Progenitor cell of endocrine pancreas (in vitro differentiated cells): ENCODE measurements around the gene TXN. TPM values are rescaled to one million over a fixed set of nuclear protein-coding genes. Genes with fewer than 3 reads are reported as not detected.

Source experiments
- DNase-seq: peaks from one replicate; pipeline ENCODE4 v3.0.0; 2021; ENCODE audit warnings: low spot score; ENCODE audit not compliant: unreplicated experiment
- H3K27ac Mint-ChIP-seq: 2 replicates; pipeline ENCODE4 v1.8.0; 2021; ENCODE audit warnings: mild to moderate bottlenecking, moderate library complexity, mixed read lengths
- H3K27me3 Mint-ChIP-seq: 2 replicates; pipeline ENCODE4 v1.8.0; 2021; ENCODE audit warnings: mixed read lengths
- H3K36me3 Mint-ChIP-seq: 2 replicates; pipeline ENCODE4 v1.8.0; 2022; ENCODE audit warnings: mixed read lengths; ENCODE audit not compliant: insufficient read depth
- H3K4me1 Mint-ChIP-seq: 2 replicates; pipeline ENCODE4 v1.8.0; 2021; ENCODE audit warnings: low read depth, mixed read lengths
- H3K4me3 Mint-ChIP-seq: 2 replicates; pipeline ENCODE4 v1.8.0; 2021; ENCODE audit warnings: low read depth, mild to moderate bottlenecking, moderate library complexity, mixed read lengths
- H3K9me3 Mint-ChIP-seq: 2 replicates; pipeline ENCODE4 v1.8.0; 2021; ENCODE audit warnings: low read depth, mixed read lengths
- CTCF ChIP-seq: fragments of 200-600 bp; sonication (generic); IDR thresholded peaks from one replicate; pipeline ENCODE4 v1.5.0; 2021; ENCODE audit warnings: antibody characterized with exemption, mild to moderate bottlenecking; ENCODE audit not compliant: unreplicated experiment
- total RNA-seq: library from RNA; stranded (reverse); gene quantifications from 2 replicates; pipeline ENCODE4 v1.2.1, GENCODE V29; 2021

The TXN gene
- total RNA-seq, 1 donor from 2014 or later, result 130 TPM

GRCh38 chr9:110224583-110224982 is 31.7 kb downstream of the TXN start:
- H3K36me3 Mint-ChIP-seq, result no peaks in the 10 kb centered on the region
- H3K4me1 Mint-ChIP-seq, result peaks cover 8% of the 10 kb centered on the region
- H3K9me3 Mint-ChIP-seq, result no peaks in the 10 kb centered on the region
- no peak for TF ChIP-seq CTCF
- no peak overlapping the region for H3K4me3 Mint-ChIP-seq
- H3K27me3 Mint-ChIP-seq, result peaks cover 3% of the 10 kb centered on the region
- no peak for DNase-seq
- no peak overlapping the region for H3K27ac Mint-ChIP-seq

GRCh38 chr9:110220809-110221208 is 35.5 kb downstream of the TXN start:
- TF ChIP-seq CTCF, result no peak
- Mint-ChIP-seq H3K4me1 (peaks cover 8% of the 10 kb centered on the region), H3K4me3 (no peak overlapping the region), H3K9me3 (no peaks in the 10 kb centered on the region), H3K27me3 (peaks cover 3% of the 10 kb centered on the region), H3K27ac (no peak overlapping the region), H3K36me3 (no peaks in the 10 kb centered on the region)
- no peak for DNase-seq

- Mint-ChIP-seq H3K4me1 (peaks cover 14% of the 10 kb centered on the region), H3K27ac (no peak overlapping the region), H3K36me3 (no peaks in the 10 kb centered on the region), H3K9me3 (no peaks in the 10 kb centered on the region), H3K27me3 (peaks cover 10% of the 10 kb centered on the region), H3K4me3 (no peak overlapping the region)
- DNase-seq, result no peak
- peak; percentile 95 for TF ChIP-seq CTCF
Observed at GRCh38 chr9:110217656-110218099, 38.6 kb downstream of the TXN start.

GRCh38 chr9:110214586-110215355 is 41.5 kb downstream of the TXN start:
- Mint-ChIP-seq H3K27me3 (peaks cover 11% of the 10 kb centered on the region), H3K27ac (no peak overlapping the region), H3K9me3 (no peaks in the 10 kb centered on the region), H3K4me3 (no peak overlapping the region), H3K36me3 (no peaks in the 10 kb centered on the region), H3K4me1 (peaks cover 6% of the 10 kb centered on the region)
- TF ChIP-seq CTCF, result no peak
- DNase-seq, result no peak

- DNase-seq, result no peak
- no peaks in the 10 kb centered on the region for H3K36me3 Mint-ChIP-seq
- no peak for TF ChIP-seq CTCF
- no peak overlapping the region for H3K4me3 Mint-ChIP-seq
- no peaks in the 10 kb centered on the region for H3K9me3 Mint-ChIP-seq
- peaks cover 6% of the 10 kb centered on the region for H3K4me1 Mint-ChIP-seq
- peaks cover 11% of the 10 kb centered on the region for H3K27me3 Mint-ChIP-seq
- H3K27ac Mint-ChIP-seq, result no peak overlapping the region
Observed at GRCh38 chr9:110214090-110214489, 42.2 kb downstream of the TXN start.
